GM12892 (cell line): ENCODE results near the gene SCYGR3.

Source experiments
- DNase-seq: peaks from one replicate; pipeline ENCODE4 v3.0.0; 2011; ENCODE audit not compliant: insufficient read length
- FAIRE-seq: peaks from 2 replicates; lab custom pipeline; 2011; peaks lifted over from hg19 to GRCh38; lab: Jason Lieb, UNC
- POLR2A ChIP-seq: IDR thresholded peaks from 2 replicates; pipeline ENCODE4 v1.6.1; 2011; ENCODE audit warnings: low read depth, low read length, control low read depth
- POLR2AphosphoS5 ChIP-seq: IDR thresholded peaks from 2 replicates; pipeline ENCODE4 v1.6.1; 2011; ENCODE audit warnings: low read depth, low read length, control low read depth
- TAF1 ChIP-seq: IDR thresholded peaks from 2 replicates; pipeline ENCODE4 v1.6.1; 2011; ENCODE audit warnings: low read depth, mild to moderate bottlenecking, control low read depth, low read length, borderline replicate concordance

Gene SCYGR3

GRCh38 chr2:227577555-227577954, 37.1 kb downstream of the SCYGR3 start:
- DNase-seq = no peak
- FAIRE-seq = no peak
- TF ChIP-seq POLR2A (no peak), POLR2AphosphoS5 (no peak), TAF1 (no peak)

DNA sequence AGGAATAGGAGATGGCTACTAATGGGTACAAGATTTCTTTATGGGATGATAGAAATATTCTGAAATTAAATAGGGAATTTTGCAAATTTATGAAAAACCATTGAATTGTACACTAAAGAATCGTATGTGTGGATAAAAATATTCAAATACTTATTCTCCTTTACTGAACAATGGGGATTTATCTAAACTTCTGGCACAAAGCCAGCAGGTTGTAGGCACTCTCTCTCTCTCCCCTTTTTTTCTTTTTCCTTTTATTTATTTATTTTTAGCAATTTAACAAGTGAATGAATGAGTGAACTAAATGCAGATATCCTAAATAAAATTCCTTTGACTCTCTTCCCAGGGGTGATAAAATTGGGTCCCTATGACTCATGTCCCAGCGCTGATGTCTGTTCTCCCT, 37.8 kb downstream of the SCYGR3 start:
- DNase-seq (no peak), FAIRE-seq (no peak)
- TF ChIP-seq POLR2A (no peak), POLR2AphosphoS5 (no peak), TAF1 (no peak)

DNA sequence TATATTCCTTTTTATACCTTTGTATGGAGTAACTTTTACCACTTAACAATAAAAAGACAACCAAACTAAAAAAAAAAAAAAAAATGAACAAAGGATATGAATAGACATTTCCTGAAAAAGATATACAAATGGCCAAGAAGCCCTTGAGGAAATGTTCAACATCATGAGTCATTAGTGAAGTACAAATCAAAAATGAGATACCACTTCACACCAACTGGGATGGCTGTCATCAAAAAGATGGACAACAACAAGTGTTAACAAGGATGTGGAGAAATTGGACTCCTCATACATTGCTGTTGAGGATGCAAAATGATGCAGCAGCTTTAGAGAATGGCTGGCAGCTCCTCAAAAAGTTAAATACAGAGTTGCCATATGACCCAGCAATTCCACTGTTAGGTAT, 38.5 kb downstream of the SCYGR3 start:
- DNase-seq (no peak), FAIRE-seq (no peak)
- TF ChIP-seq POLR2AphosphoS5 = no peak
- no peak for TF ChIP-seq TAF1
- no peak for TF ChIP-seq POLR2A

GRCh38 chr2:227570615-227571014, 44.0 kb downstream of the SCYGR3 start:
- FAIRE-seq (no peak), DNase-seq (no peak)
- TF ChIP-seq POLR2AphosphoS5 = no peak
- TF ChIP-seq TAF1 = no peak
- TF ChIP-seq POLR2A = no peak

DNA sequence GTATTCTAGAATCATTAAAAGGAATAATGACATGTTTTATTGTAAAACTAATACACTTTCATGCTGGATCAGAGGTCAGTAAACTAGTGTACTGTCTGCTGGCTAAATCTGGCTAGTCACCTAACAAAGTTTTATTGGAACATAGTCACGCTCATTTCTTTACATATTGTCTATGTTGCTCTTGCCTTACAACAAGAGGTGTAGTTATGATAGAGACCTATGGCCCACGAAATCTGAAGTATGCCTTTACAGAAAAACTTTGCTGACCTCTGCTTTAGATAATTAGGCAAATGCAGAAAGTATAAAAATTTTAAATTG, 45.8 kb downstream of the SCYGR3 start:
- FAIRE-seq = no peak
- TF ChIP-seq TAF1 (no peak), POLR2AphosphoS5 (no peak), POLR2A (no peak)
- no peak for DNase-seq

DNA sequence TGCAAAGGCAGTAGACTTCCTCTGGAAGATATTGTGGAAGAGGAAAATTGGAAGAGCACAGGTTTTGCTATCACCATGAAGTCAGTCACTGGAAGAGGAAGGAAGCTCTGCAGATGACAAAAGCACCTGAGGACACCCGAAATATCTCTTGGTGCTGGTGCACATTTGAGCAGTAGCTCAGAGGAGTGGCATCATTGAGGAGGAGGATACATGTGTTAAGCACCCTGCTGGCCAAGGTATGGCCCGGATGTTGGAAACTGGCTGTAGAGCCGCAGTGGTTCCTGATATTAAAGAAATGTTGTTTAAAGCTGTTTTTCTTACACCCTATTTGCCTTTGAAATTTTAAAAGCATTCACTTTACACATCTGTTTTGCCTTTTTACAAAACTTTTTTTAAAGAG, 48.6 kb downstream of the SCYGR3 start:
- TF ChIP-seq POLR2AphosphoS5 (no peak), POLR2A (no peak), TAF1 (no peak)
- no peak for DNase-seq
- no peak for FAIRE-seq

DNA sequence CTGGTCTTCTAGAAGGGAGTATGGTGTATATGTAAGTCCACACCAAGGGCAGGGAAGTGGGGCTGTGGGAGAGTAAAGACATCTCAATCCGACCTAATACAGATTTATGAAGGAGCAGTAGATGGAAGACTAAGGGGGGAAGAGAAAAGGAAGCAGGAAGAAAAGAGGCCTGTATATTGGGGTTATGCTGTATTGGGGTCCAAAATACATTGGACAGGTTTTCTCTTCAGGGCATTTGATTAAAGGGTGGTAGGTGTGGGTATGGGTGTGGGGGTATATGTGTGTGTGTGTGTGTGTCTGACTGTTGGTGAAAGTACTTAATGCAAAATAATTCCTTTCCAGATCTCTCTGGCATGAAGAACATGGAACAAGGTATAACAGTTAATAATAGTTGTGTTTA, 49.6 kb downstream of the SCYGR3 start:
- DNase-seq = no peak
- FAIRE-seq = no peak
- TF ChIP-seq TAF1 = no peak
- TF ChIP-seq POLR2AphosphoS5 = no peak
- no peak for TF ChIP-seq POLR2A
